Stomach smooth muscle (tissue), 2 donors: ENCODE measurements around the gene TRIM3.
"Not testable (repeated sequence)": the region's sequence is repeated elsewhere in the genome, so short reads cannot be mapped to it uniquely, and the experiment has no call there.

Experiments used
- H3K27ac ChIP-seq: one replicate; pipeline ENCODE4 v1.7.0; 2013; ENCODE audit warnings: mild to moderate bottlenecking, low read length, inconsistent platforms
- H3K27me3 ChIP-seq, 2 donors: one replicate each; pipeline ENCODE4 v1.7.0; 2013; ENCODE audit warnings: low read length in 2 of 2; ENCODE audit not compliant: insufficient read depth in 2 of 2, control insufficient read depth in 1 of 2
- H3K36me3 ChIP-seq, 2 donors: one replicate each; pipeline ENCODE4 v1.7.0; 2013; ENCODE audit warnings: low read length in 2 of 2; ENCODE audit not compliant: control insufficient read depth in 2 of 2, insufficient read depth in 2 of 2
- H3K4me1 ChIP-seq: one replicate; pipeline ENCODE4 v1.7.0; 2013; ENCODE audit warnings: low read length; ENCODE audit not compliant: control insufficient read depth, insufficient read depth
- H3K4me3 ChIP-seq, 2 donors: one replicate each; pipeline ENCODE4 v1.7.0; 2013; ENCODE audit warnings: low read length in 2 of 2
- H3K9ac ChIP-seq, 2 donors: one replicate each; pipeline ENCODE4 v1.7.0; 2013; ENCODE audit warnings: low read length in 2 of 2, mild to moderate bottlenecking in 1 of 2
- H3K9me3 ChIP-seq, 2 donors: one replicate each; pipeline ENCODE4 v1.7.0; 2013; ENCODE audit warnings: low read length in 2 of 2; ENCODE audit not compliant: control insufficient read depth in 2 of 2
- donor health status: healthy.
- donor health status: Pancreatic carcinoma.

TRIM3 gene

GRCh38 chr11:6473451-6474412, at the start of gene TRIM3:
TRIM3 (minus strand) TSS chr11:6473941; CDS start chr11:6465695, 8,246 bp downstream.
- Histone ChIP-seq H3K4me3 (peak within 1 kb of the TSS; percentile 84 to 91), H3K27me3 (no peaks in the 10 kb centered on the region), H3K9ac (peak within 1 kb of the TSS; percentile 81 to 88), H3K4me1 (peaks cover 31% of the 10 kb centered on the region), H3K27ac (peak within 1 kb of the TSS; percentile 87), H3K36me3 (peaks cover 18 to 24% of the 10 kb centered on the region in 2 donors), H3K9me3 (no peaks in the 10 kb centered on the region)

- Histone ChIP-seq H3K27me3 (no peaks in the 10 kb centered on the region), H3K9ac (no peak overlapping the region), H3K36me3 (peaks cover 10 to 12% of the 10 kb centered on the region in 2 donors), H3K9me3 (no peaks in the 10 kb centered on the region), H3K4me3 (no peak overlapping the region), H3K27ac (no peak overlapping the region), H3K4me1 (no peaks in the 10 kb centered on the region)
Observed at GRCh38 chr11:6523253-6523652, 49.5 kb upstream of the TRIM3 start.

GRCh38 chr11:6521946-6522345, 48.2 kb upstream of the TRIM3 start:
- H3K4me1 ChIP-seq, H3K9ac ChIP-seq, H3K27ac ChIP-seq, H3K27me3 ChIP-seq, H3K9me3 ChIP-seq, H3K4me3 ChIP-seq: not testable (repeated sequence)
- H3K36me3 ChIP-seq: peaks cover 10% of the 10 kb centered on the region in 2 donors

- Histone ChIP-seq H3K9ac (no peak overlapping the region), H3K4me3 (no peak overlapping the region), H3K4me1 (no peaks in the 10 kb centered on the region), H3K36me3 (peaks cover 10% of the 10 kb centered on the region in 2 donors), H3K27ac (no peak overlapping the region), H3K9me3 (no peaks in the 10 kb centered on the region), H3K27me3 (no peaks in the 10 kb centered on the region)
Observed at GRCh38 chr11:6520265-6520664, 46.5 kb upstream of the TRIM3 start.

- Histone ChIP-seq H3K36me3 (peaks cover 7 to 10% of the 10 kb centered on the region in 2 donors), H3K9ac (no peak overlapping the region), H3K27me3 (no peaks in the 10 kb centered on the region), H3K4me3 (no peak overlapping the region), H3K4me1 (no peaks in the 10 kb centered on the region), H3K9me3 (no peaks in the 10 kb centered on the region), H3K27ac (no peak overlapping the region)
Observed at GRCh38 chr11:6516865-6517264, 43.1 kb upstream of the TRIM3 start.

GRCh38 chr11:6505577-6506240, 32.0 kb upstream of the TRIM3 start:
- H3K4me1 ChIP-seq: no peaks in the 10 kb centered on the region
- H3K27ac ChIP-seq: no peak overlapping the region
- H3K9me3 ChIP-seq: no peaks in the 10 kb centered on the region
- H3K27me3 ChIP-seq: no peaks in the 10 kb centered on the region
- H3K9ac ChIP-seq: no peak overlapping the region
- no peak overlapping the region for H3K4me3 ChIP-seq
- H3K36me3 ChIP-seq: peaks cover 13 to 15% of the 10 kb centered on the region in 2 donors

- Histone ChIP-seq H3K9ac (no peak overlapping the region), H3K36me3 (peaks cover 12 to 14% of the 10 kb centered on the region in 2 donors), H3K9me3 (no peaks in the 10 kb centered on the region), H3K27me3 (no peaks in the 10 kb centered on the region), H3K4me3 (no peak overlapping the region), H3K27ac (no peak overlapping the region), H3K4me1 (no peaks in the 10 kb centered on the region)
Observed at GRCh38 chr11:6504166-6504565, 30.4 kb upstream of the TRIM3 start.

GRCh38 chr11:6502382-6502781, 28.6 kb upstream of the TRIM3 start:
- H3K9me3 ChIP-seq: no peaks in the 10 kb centered on the region
- no peak overlapping the region for H3K9ac ChIP-seq
- no peaks in the 10 kb centered on the region for H3K27me3 ChIP-seq
- no peak overlapping the region for H3K4me3 ChIP-seq
- H3K36me3 ChIP-seq: peaks cover 10 to 13% of the 10 kb centered on the region in 2 donors
- H3K4me1 ChIP-seq: peaks cover 11% of the 10 kb centered on the region
- H3K27ac ChIP-seq: no peak overlapping the region

- no peak overlapping the region for H3K4me3 ChIP-seq
- no peaks in the 10 kb centered on the region for H3K27me3 ChIP-seq
- peaks cover 16 to 17% of the 10 kb centered on the region in 2 donors for H3K36me3 ChIP-seq
- H3K27ac ChIP-seq: peak overlapping the region; percentile 58
- H3K9me3 ChIP-seq: no peaks in the 10 kb centered on the region
- H3K4me1 ChIP-seq: peaks cover 17% of the 10 kb centered on the region
- no peak overlapping the region for H3K9ac ChIP-seq
Observed at GRCh38 chr11:6498544-6498943, 24.8 kb upstream of the TRIM3 start.

GRCh38 chr11:6498121-6498520, 24.4 kb upstream of the TRIM3 start:
- Histone ChIP-seq H3K9me3 (no peaks in the 10 kb centered on the region), H3K9ac (no peak overlapping the region), H3K27me3 (no peaks in the 10 kb centered on the region), H3K4me1 (peaks cover 17% of the 10 kb centered on the region), H3K4me3 (peak overlapping the region in 1 of 2 donors; percentile 78), H3K36me3 (peaks cover 18% of the 10 kb centered on the region in 2 donors), H3K27ac (peak overlapping the region; percentile 58)
